ENCODE results near the gene C11orf91. TPM values are rescaled to one million over a fixed set of nuclear protein-coding genes. Genes with fewer than 3 reads are reported as not detected.
"Not testable (repeated sequence)": the region's sequence is repeated elsewhere in the genome, so short reads cannot be mapped to it uniquely, and the experiment has no call there.

The C11orf91 gene
- total and polyA plus RNA-seq, 2 of the 4 experiments (the other 2 are of a cell fraction): 0.10 TPM; not detected in 1

DNA sequence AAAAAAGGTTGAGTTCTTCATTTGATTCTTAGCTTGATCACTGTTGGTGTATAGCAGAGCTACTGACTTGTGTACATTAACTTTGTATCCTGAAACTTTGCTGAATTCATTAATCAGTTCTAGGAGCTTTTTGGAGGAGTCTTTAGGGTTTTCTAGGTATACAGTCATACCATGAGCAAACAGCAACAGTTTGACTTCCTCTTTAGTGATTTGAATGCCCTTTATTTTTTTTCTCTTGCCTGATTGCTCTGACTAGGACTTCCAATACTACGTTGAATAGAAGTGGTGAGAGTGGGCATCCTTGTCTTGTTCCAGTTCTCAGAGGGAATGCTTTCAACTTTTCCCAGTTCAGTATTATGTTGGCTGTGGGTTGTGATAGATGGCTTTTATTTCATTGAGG, 22.0 kb downstream of the C11orf91 start:
- ATAC-seq (ENCODE audit: low read depth); H3K4me3 ChIP-seq (ENCODE audit: insufficient read depth, low read depth, low read length); H3K9ac ChIP-seq (ENCODE audit: low read depth, low read length); intact Hi-C loops (cut with micrococcal nuclease); CTCF ChIA-PET; in situ Hi-C loops (cut with MboI; ENCODE audit: low sequenced_read_pairs); H3K4me2 ChIP-seq (ENCODE audit: low read depth, low read length); H3K27me3 ChIP-seq (ENCODE audit: control insufficient read depth, insufficient read depth, low read length); H4K20me1 ChIP-seq (ENCODE audit: insufficient read depth, low read length); H2BK20ac ChIP-seq (ENCODE audit: low read depth, low read length); POLR2A ChIA-PET (ENCODE audit: unreplicated experiment); DNase-seq; H3K4ac ChIP-seq (ENCODE audit: low read depth, low read length); H3K27ac ChIP-seq (ENCODE audit: insufficient read depth, low read length); H2BK5ac ChIP-seq (ENCODE audit: low read depth, low read length, poor library complexity, severe bottlenecking); H3K36me3 ChIP-seq (ENCODE audit: control insufficient read depth, insufficient read depth, low read length); H4K8ac ChIP-seq (ENCODE audit: low read depth in 2 of 2, low read length in 2 of 2); H3K79me1 ChIP-seq (ENCODE audit: low read depth in 1 of 2, low read length in 2 of 2); BruUV-seq (replicated peaks); H3K18ac ChIP-seq (ENCODE audit: low read depth, low read length); H3K4me1 ChIP-seq (ENCODE audit: control insufficient read depth, insufficient read depth, low read length); dilution Hi-C loops (cut with HindIII; ENCODE audit: low sequenced_read_pairs, unreplicated experiment); H3K23ac ChIP-seq (ENCODE audit: low read depth, low read length); H2AK5ac ChIP-seq (ENCODE audit: low read depth, low read length); H3K56ac ChIP-seq (ENCODE audit: extremely low read depth, insufficient read depth, low read length); H2BK15ac ChIP-seq (ENCODE audit: low read depth, low read length); H3K14ac ChIP-seq (replicated peaks; ENCODE audit: low read depth, low read length); H3K9me3 ChIP-seq (ENCODE audit: control insufficient read depth, insufficient read depth, low read length); H4K91ac ChIP-seq (ENCODE audit: insufficient read depth, low read depth, low read length); H4K5ac ChIP-seq (ENCODE audit: low read depth, low read length); H2BK120ac ChIP-seq (ENCODE audit: low read depth, low read length); H2AFZ ChIP-seq (replicated peaks; ENCODE audit: low read length, poor library complexity); H2AK9ac ChIP-seq (replicated peaks; ENCODE audit: low read depth, low read length, poor library complexity): not testable (repeated sequence)
- H3K9me1 ChIP-seq (ENCODE audit: insufficient read depth, low read length): peaks cover 12% of the 10 kb centered on the region
- 100% methylated on average over 1 of the region's 1 CpG; no CpG with 5 or more reads in 1 of the 2 experiments for WGBS, 2 experiments (ENCODE audit: extremely low coverage in 2 of 2, insufficient read length in 1 of 2)

Data from IMR-90 (cell line).